Activated naive CD8-positive, alpha-beta T cell treated with anti-CD3 and anti-CD28 coated beads, Interleukin-2, amount 10 ng/mL, durations not matched to agents 7 days and 5 days (primary cell): Measurements from ENCODE around the gene SP6. TPM values are rescaled to one million over a fixed set of nuclear protein-coding genes. Genes with fewer than 3 reads are reported as not detected.
A peak's percentile ranks its signal among the peaks of the same experiment; 100 is the strongest.

Experiments
- ATAC-seq: fragments of 150-1000 bp; cut with Tn5 transposase; one replicate; pipeline ENCODE4 v1.10.0; 2021; ENCODE audit warnings: low read depth, moderate library complexity
- POLR2A ChIA-PET: fragments of 350-600 bp; sonication (Branson Sonifier 250); formaldehyde crosslinking; loops from one replicate; lab custom pipeline; 2021; ENCODE audit warnings: antibody characterized with exemption; lab: Charles Lee
- DNase-seq: peaks from one replicate; pipeline ENCODE4 v3.0.0; 2021
- H3K27ac Mint-ChIP-seq: one replicate; pipeline ENCODE4 v1.8.0; 2022; ENCODE audit warnings: mild to moderate bottlenecking, mixed read lengths
- H3K27me3 Mint-ChIP-seq: one replicate; pipeline ENCODE4 v1.8.0; 2022; ENCODE audit warnings: mild to moderate bottlenecking, moderate library complexity, mixed read lengths
- H3K36me3 Mint-ChIP-seq: one replicate; pipeline ENCODE4 v1.8.0; 2021; ENCODE audit warnings: mild to moderate bottlenecking, mixed read lengths
- H3K4me1 Mint-ChIP-seq: one replicate; pipeline ENCODE4 v1.8.0; 2021; ENCODE audit warnings: mixed read lengths
- H3K4me3 Mint-ChIP-seq: one replicate; pipeline ENCODE4 v1.8.0; 2022; ENCODE audit warnings: mild to moderate bottlenecking, moderate library complexity, mixed read lengths
- H3K9me3 Mint-ChIP-seq: one replicate; pipeline ENCODE4 v1.8.0; 2021; ENCODE audit warnings: mixed read lengths
- total RNA-seq, 2 experiments: library from RNA; stranded (reverse); gene quantifications; one replicate each; pipeline ENCODE4 v1.2.3, GENCODE V29; 2021

Gene SP6
- total RNA-seq = under 1 TPM; 0.09 to 0.22 TPM

DNA sequence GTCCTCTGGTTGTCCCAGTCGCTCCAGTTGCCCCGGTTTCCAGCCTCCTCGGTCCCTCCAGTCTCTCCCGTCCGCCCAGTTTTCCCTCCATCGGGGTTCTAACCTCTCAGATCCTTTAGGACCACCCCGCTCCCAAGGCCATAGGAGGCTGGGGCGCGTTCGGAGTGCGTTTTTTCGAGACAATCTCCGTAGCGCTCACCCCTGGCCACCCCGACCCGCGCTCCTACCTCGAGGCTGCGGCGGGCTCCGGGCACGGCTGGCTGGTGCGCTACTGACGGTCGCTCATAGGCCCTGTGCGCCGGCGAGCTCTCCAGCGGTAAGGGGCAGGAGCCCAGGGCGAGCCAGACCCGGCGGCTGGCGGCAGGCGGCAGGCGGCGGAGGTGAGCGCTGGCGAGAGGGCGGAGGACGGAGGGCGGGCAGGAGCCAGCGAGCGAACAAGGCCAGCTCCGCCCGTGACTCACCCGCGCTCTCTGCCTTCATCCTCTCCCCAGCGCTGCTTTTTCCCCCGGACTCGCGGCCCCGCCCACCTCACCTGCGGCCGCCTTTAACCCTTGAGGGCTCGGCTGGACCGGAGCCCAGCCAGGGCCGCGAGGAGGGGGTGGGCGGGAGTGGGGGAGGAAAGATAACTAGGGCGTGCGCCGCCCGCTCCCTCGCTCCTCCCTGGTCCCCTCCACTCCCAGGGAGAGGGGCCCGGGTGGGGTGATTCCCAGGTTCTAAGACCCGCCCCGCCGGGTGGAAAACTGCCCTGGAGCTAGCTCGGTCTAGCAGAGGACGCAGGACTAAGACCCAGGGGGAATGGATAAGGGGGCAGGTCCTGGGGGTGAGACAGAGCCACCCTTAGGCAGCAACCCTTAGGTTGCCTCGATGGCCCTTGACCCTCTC lies at the start of gene SP6:
SP6 (minus strand) TSS at position 472 of the 882 bp plus-strand sequence. CDS start 2,734 bp downstream, outside the sequence.
- H3K9me3 Mint-ChIP-seq = no peaks in the 10 kb centered on the region
- POLR2A ChIA-PET = interaction anchor here (0.9 to 2.4 kb wide), 4 partner anchors 33 to 54 kb away, joined by 3 to 10 read pairs (median 5); partner anchors contain the start of gene SP2
- no peaks in the 10 kb centered on the region for H3K36me3 Mint-ChIP-seq
- H3K27ac Mint-ChIP-seq = no peak within 1 kb of the TSS
- ATAC-seq (peak; percentile 87), DNase-seq (peak; percentile 72)
- peak within 1 kb of the TSS; percentile 39 for H3K4me3 Mint-ChIP-seq
- H3K27me3 Mint-ChIP-seq = peaks cover 91% of the 10 kb centered on the region
- H3K4me1 Mint-ChIP-seq = peaks cover 19% of the 10 kb centered on the region

DNA sequence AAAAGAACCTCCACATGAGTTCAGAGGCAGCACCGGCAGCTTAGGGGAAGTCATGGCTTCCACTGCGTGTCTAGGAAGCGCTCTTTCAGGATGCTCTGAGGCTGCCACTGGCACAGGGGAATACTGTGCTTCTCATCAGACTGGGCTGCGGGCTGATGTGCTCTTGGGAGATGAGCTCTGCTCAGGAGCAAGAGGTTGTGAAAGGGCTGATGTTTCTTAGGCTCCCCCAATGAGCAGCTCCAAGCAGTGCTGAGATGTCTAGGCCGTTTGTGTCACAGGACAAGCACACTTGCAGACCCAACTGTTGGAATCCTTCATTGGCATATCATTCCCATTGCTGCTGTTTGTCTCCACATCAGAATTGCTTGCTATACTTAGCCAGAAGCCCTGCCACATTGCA lies 48.7 kb upstream of the SP6 start:
- peaks cover 9% of the 10 kb centered on the region for H3K36me3 Mint-ChIP-seq
- no peak overlapping the region for H3K27ac Mint-ChIP-seq
- no peak overlapping the region for H3K4me3 Mint-ChIP-seq
- no peaks in the 10 kb centered on the region for H3K27me3 Mint-ChIP-seq
- POLR2A ChIA-PET = no interaction called here
- no peak for DNase-seq
- peaks cover 19% of the 10 kb centered on the region for H3K4me1 Mint-ChIP-seq
- no peak for ATAC-seq
- H3K9me3 Mint-ChIP-seq = no peaks in the 10 kb centered on the region

DNA sequence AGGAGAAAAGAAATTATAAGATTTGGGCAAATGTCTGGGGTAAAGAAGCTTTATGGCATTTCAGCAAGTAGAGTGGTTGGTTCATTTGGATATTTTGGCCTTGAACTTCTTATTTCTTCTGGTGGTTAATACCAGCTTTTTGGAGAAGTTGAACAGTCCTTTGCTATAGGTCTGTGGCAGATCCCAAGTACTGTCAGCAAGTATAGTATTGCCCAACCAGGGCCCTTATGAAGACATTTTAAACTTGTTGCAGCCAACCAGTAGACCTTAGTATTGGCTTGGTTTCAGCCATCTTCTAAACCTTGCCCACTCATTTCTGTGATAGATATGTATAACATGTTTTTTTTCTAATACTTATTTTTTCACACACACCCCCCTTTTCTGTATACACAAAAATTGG lies 47.3 kb upstream of the SP6 start:
- DNase-seq (no peak), ATAC-seq (no peak)
- H3K9me3 Mint-ChIP-seq = no peaks in the 10 kb centered on the region
- no peak overlapping the region for H3K27ac Mint-ChIP-seq
- POLR2A ChIA-PET = no interaction called here
- H3K27me3 Mint-ChIP-seq = no peaks in the 10 kb centered on the region
- peaks cover 7% of the 10 kb centered on the region for H3K36me3 Mint-ChIP-seq
- peaks cover 30% of the 10 kb centered on the region for H3K4me1 Mint-ChIP-seq
- H3K4me3 Mint-ChIP-seq = no peak overlapping the region

DNA sequence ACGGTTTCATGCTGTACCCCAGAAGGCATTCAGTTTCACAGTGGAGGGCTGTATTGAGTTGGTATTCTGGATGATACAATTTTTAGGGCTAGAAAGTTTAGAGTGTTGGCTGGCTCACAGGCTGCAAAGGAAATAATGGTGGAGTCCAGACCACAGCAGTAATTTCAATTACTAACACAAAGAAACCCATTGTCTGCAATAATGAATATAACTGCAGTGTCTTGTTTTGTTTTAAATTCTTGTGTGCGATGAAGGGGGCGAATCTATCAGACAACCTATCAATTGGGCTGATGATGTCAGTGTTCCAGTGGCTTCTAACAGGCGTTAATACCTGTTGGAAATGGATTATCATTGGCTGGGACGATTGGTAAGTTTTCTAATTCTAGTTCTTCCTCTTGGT lies 46.6 kb upstream of the SP6 start:
- no peaks in the 10 kb centered on the region for H3K27me3 Mint-ChIP-seq

DNA sequence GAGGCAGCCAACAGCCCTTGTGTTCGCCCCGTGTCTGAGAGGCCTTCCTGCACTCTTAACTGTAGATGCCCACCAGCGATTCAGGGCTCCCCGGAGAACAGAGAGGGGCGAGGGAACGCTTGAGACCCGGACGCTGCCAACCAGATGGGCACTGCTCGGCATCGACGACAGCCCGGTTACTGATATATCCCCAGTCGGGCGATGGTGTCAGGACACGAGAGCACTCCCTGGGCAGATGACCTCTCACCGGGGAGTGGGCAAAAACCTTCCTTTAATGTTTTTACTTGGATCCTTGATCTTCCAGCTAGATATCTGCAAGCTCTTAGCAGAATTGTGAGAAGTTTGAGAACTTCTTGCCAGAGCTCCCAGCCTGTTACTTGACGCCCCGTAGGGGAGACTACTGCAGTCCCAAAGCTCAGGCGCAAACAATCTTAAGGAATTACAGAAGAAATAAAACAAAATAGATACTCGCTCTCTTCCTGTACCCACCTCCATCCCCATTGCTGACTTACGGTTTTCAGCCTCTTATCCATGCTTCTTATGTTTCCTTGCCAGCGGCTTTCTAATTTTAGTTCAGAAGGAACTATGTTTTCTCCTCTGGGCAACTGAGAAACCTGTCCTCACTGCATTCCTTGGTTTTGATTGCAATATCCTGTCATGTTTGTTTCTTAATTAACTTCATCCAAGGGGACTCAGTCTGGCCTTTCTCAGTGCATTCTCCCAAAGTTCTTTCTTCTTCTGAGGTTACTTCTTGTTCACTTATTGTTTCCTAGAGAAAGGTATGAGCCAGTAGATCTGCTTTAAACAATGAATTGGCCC lies 45.9 kb upstream of the SP6 start:
- H3K27me3 Mint-ChIP-seq = no peaks in the 10 kb centered on the region
- peaks cover 4% of the 10 kb centered on the region for H3K36me3 Mint-ChIP-seq
- POLR2A ChIA-PET = interaction anchor here (0.5 to 2.8 kb wide), 7 partner anchors 48 to 121 kb away, joined by 3 to 31 read pairs (median 5); partner anchors contain the start of genes CDK5RAP3, LRRC46, MRPL10 and SCRN2
- DNase-seq (no peak), ATAC-seq (no peak)
- H3K27ac Mint-ChIP-seq = peak overlapping the region; percentile 91
- peaks cover 27% of the 10 kb centered on the region for H3K4me1 Mint-ChIP-seq
- no peaks in the 10 kb centered on the region for H3K9me3 Mint-ChIP-seq
- H3K4me3 Mint-ChIP-seq = peak overlapping the region; percentile 100

More for the DNA sequence above, 46.6 kb upstream of the SP6 start:
- H3K27ac Mint-ChIP-seq = peak overlapping the region; percentile 91
- H3K4me1 Mint-ChIP-seq = peaks cover 30% of the 10 kb centered on the region
- H3K36me3 Mint-ChIP-seq = peaks cover 4% of the 10 kb centered on the region
- POLR2A ChIA-PET = interaction anchor here (1.1 kb wide), 1 partner anchor 48 kb away, joined by 3 read pairs; no protein-coding TSS in a partner anchor
- ATAC-seq = no peak
- no peaks in the 10 kb centered on the region for H3K9me3 Mint-ChIP-seq
- no peak for DNase-seq
- peak overlapping the region; percentile 100 for H3K4me3 Mint-ChIP-seq

DNA sequence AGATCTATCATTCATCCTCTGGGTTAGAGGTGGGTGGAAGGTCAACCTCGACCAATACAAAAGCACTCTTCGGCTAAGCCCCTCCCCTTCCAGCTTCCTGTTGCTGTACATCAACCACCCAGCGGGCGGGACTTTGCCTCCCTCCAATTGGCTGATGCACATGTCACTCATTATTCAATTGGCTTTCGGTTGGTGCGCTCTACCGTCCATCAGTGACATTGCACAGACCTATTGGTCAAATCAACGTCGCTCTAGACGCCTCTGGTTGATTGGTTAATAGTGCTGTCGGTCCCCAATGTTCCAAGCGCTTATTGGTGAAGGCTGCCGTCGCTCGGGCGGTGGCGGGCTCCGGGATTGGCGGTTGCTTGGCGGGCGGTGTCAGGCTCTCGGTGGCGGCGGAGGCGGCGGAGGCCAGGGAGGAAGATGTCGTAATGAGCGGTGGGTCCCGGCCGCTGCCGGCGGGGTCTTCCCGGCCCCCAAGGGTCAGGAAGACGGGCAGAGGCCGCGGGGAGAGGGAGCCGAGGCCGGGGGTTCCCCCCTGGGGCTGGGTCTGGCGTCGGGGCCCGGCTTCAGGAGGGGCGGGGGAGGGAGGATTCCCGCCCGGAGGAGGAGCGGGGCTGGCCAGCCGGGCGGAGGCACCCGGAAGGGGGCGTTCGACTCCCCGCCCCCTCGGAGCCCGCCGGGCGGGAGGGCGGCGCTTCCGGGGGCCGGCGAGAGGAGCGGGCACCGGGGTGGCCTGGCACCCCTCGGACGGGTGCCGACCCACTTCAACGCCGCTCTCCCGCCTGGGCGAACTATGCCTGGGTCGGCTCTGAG lies 45.1 kb upstream of the SP6 start, which contains the start of gene SP2:
SP2 (plus strand) TSS at position 381 of the 816 bp plus-strand sequence; CDS start at position 432, 51 bp downstream.
- Mint-ChIP-seq H3K9me3 (no peaks in the 10 kb centered on the region), H3K4me1 (peaks cover 33% of the 10 kb centered on the region), H3K36me3 (peaks cover 7% of the 10 kb centered on the region), H3K27me3 (no peaks in the 10 kb centered on the region), H3K4me3 (peak within 1 kb of the TSS; percentile 100), H3K27ac (peak within 1 kb of the TSS; percentile 100)
- POLR2A ChIA-PET = interaction anchor here (0.5 to 2.8 kb wide), 31 partner anchors 9 to 768 kb away, joined by 3 to 32 read pairs (median 6); partner anchors contain the start of genes CDK5RAP3, LRRC46, MRPL10 and NFE2L1
- ATAC-seq (peak; percentile 93), DNase-seq (peak; percentile 98)

DNA sequence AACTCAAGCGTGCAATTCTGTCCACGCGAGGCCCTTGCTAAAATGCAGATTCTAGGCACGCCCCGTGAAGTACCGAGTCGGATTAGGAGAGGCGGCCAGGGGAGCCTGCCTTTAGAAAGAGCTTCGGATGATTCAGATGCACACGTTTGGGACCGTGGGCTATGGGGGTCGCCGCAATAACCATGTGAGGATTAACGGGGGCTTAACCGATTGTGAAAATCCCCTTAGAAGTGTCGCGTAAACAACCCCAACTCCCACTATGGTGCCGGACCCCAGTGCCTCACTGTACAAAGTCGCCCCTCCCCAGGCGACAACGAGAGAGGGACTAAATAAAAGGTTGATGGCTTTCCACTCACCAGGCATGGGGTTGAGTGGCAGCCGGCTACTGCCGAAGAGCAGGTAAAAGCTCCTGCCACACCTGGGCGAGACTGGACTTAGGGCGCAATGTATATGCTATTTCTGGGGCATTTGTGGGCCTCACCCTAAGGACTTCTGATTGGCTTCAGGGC lies 44.4 kb upstream of the SP6 start:
- H3K4me1 Mint-ChIP-seq = peaks cover 34% of the 10 kb centered on the region
- no peak for ATAC-seq
- POLR2A ChIA-PET = interaction anchor here (0.5 to 2.8 kb wide), 28 partner anchors 9 to 767 kb away, joined by 3 to 32 read pairs (median 7); partner anchors contain the start of genes CDK5RAP3, LRRC46, MRPL10 and NFE2L1
- no peaks in the 10 kb centered on the region for H3K9me3 Mint-ChIP-seq
- peak overlapping the region; percentile 100 for H3K27ac Mint-ChIP-seq
- DNase-seq = no peak
- peaks cover 7% of the 10 kb centered on the region for H3K36me3 Mint-ChIP-seq
- no peaks in the 10 kb centered on the region for H3K27me3 Mint-ChIP-seq
- peak overlapping the region; percentile 100 for H3K4me3 Mint-ChIP-seq

DNA sequence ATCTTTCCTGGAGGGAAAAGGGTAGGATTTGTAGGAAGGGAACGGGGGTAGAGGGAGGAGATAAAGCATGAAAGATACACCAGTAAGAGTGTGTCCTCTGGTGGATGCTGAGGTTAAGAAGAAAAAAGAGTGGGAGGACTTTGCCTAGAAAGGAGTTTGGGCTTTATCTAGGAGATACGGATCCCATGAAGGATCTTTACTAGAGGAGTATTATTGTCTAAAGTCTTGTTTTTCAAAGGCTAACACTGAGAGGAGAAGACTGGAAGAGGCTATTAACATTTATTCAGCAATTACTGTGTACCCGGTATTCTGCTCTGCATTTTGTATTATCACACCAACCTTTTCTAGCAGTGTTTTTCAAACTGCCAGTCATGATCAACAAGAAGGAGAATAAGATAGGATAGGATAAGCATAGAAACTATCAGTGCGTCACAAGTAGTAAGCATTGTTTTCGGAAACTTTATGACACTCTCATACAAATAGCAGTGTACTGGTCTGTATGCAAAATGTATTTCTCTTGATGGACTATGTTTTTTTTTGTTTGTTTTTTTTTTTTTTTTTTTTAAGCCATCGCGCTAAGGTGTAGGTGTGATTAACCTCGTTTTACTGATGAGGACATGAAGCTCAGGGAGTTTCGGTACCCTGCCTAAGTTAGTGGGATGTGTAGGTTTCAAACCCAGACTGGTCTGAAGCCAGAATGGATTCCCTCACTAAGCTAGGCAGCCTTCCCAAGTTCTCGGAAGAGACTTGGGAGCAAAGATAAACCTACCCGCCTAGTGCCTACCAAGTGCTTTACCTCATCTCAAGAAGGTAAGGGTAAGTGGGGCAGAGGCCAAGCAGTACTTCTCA lies 43.8 kb upstream of the SP6 start:
- peak overlapping the region; percentile 100 for H3K4me3 Mint-ChIP-seq
- DNase-seq (no peak), ATAC-seq (no peak)
- H3K36me3 Mint-ChIP-seq = peaks cover 7% of the 10 kb centered on the region
- peaks cover 34% of the 10 kb centered on the region for H3K4me1 Mint-ChIP-seq
- H3K9me3 Mint-ChIP-seq = no peaks in the 10 kb centered on the region
- no peaks in the 10 kb centered on the region for H3K27me3 Mint-ChIP-seq
- POLR2A ChIA-PET = interaction anchor here (0.9 to 2.8 kb wide), 22 partner anchors 9 to 246 kb away, joined by 3 to 32 read pairs (median 7); partner anchors contain the start of genes CDK5RAP3, LRRC46, MRPL10 and NFE2L1
- H3K27ac Mint-ChIP-seq = peak overlapping the region; percentile 100

DNA sequence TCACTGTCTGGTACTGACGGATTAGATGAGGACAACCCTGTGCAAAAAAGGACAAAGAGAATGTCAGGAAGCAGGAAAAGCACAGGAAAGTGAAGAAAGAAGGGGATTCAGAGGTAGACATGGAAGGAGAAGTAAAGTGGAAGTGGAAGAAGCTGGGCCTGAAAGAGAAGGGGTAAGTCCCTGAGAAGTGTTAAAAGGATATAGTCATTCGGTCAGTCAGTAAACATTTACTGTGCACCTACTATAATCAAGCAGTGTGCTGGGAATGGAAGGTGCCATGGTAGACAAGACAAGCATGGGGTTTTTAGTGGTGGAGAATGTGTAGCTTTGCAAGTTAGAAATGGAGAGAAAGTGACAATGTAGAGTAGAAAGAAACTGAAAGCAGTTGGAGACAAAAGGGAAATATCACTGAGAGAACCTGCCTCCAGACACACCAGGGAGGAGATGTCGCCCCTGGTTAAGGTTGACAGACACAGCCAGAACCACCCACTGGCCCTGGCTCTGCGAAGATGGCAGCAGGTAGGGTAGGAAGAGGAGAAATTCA lies 40.7 kb upstream of the SP6 start:
- Mint-ChIP-seq H3K36me3 (peaks cover 3% of the 10 kb centered on the region), H3K27me3 (no peaks in the 10 kb centered on the region), H3K4me1 (peaks cover 25% of the 10 kb centered on the region), H3K27ac (peak overlapping the region; percentile 68), H3K9me3 (no peaks in the 10 kb centered on the region), H3K4me3 (peak overlapping the region; percentile 25)
- POLR2A ChIA-PET = interaction anchor here (3.5 kb wide), 1 partner anchor 51 kb away, joined by 24 read pairs; the partner anchor contains the start of gene SCRN2
- ATAC-seq (no peak), DNase-seq (no peak)

DNA sequence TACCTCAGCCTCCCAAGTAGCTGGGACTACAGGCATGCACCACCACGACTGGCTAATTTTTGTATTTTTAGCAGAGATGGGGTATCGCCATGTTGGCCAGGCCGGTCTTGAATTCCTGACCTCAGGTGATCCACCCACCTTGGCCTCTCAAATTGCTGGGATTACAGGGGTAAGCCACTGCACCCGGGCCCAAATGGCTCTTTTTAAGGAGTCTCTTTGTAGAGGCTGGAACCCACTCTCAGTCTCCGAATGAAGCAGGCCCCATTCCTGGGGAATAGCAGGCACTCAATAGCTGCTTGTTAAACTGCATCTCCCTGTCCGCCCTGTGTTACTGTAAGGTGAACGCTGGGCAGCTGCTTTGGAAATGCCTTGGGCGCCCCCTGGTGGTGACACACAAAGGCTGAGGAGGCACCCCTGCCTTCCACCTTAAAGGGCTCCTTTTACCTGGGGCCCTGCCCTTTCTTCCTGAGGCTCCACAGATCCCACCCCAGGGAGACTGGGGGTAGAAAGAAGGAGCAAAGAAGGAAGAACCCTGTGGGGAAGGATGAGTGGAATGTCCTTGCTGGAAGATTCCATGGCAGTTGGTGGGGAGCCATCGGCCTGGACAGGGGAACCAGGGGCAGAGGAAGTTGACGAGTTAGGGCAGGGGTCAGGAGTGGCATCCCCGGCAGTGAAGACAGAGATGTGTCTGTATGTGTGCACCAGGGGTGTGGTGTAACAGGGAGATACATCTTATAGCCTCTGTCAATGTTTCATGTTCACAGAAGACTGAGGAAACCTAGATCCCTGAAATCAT lies 39.0 kb upstream of the SP6 start:
- DNase-seq (peak; percentile 93), ATAC-seq (peak; percentile 98)
- Mint-ChIP-seq H3K36me3 (peaks cover 3% of the 10 kb centered on the region), H3K27me3 (no peaks in the 10 kb centered on the region), H3K27ac (no peak overlapping the region), H3K9me3 (no peaks in the 10 kb centered on the region), H3K4me1 (peaks cover 28% of the 10 kb centered on the region), H3K4me3 (no peak overlapping the region)
- POLR2A ChIA-PET = interaction anchor here (0.5 to 3.5 kb wide), 5 partner anchors 47 to 1017 kb away, joined by 3 to 24 read pairs (median 4); partner anchors contain the start of genes LRRC46, MRPL10 and SCRN2
